Measurements from ENCODE around the gene BCL2L15. TPM values are rescaled to one million over a fixed set of nuclear protein-coding genes. Genes with fewer than 3 reads are reported as not detected.

The BCL2L15 gene
- total and polyA plus RNA-seq, 2 donors (not counting 3 experiments of a cell fraction or from before 2014, with no cell fraction given): 0.28 to 0.29 TPM

DNA sequence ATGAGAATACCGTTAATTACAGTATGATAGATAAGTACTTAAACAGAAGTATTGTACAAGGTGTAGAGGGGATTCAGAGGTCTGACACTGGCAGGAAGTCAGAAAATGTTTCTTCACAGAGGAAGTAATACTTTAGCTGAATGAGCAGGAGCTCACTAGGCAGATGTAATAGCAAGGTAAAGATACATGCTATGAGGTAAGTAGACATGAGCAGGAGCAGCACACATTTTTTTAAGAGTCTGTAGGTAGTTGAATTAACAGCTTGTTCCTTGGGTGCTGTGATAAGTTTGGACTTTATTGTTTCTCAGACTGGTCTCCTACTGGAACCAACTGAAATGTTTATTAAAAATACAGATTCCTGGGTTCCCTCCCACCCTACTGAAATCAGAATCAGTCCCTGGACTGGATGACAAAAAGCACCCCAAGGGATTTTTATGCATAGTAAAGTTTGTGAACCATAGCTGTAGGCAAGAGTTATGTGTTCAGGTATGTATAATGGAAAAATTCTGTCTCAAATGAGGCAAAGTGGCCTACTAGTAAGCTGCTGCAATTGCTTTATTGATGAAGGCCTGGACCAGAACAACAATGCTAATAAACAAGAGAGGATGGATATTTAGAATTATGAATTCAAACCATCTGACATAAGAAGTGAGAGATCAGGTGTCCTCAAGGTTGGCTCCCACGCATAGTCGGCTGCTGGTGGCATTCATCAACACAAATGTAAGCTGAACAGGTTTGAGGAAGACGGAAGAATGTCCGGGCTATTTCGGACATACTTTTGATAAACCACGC, 16.3 kb upstream of the BCL2L15 start:
- dilution Hi-C loops (cut with MboI; ENCODE audit: extremely low pct_ligation_motif_present, low sequenced_read_pairs): no loop called here
- no TSS peak for BruUV-seq (replicated peaks)
- Histone ChIP-seq H3K79me2 (ENCODE audit: control insufficient read depth, insufficient read depth, low read length) (peaks cover 30% of the 10 kb centered on the region), H3K4me2 (ENCODE audit: insufficient read depth, low read length) (peak overlapping the region; percentile 88), H3K36me3 (ENCODE audit: control insufficient read depth in 2 of 2, extremely low read depth in 1 of 2, insufficient read depth in 2 of 2, low read length in 2 of 2) (peaks cover 6 to 8% of the 10 kb centered on the region in 2 experiments), H3K4me3 (replicated peaks in 1 of 3; ENCODE audit: insufficient read depth in 1 of 3, low read depth in 1 of 3, low read length in 3 of 3) (peak overlapping the region; percentile 55 to 86 (median 60)), H3K9me3 (replicated peaks; ENCODE audit: control insufficient read depth, insufficient read depth, low read length) (no peaks in the 10 kb centered on the region), H2AFZ (ENCODE audit: low read depth, low read length) (peak overlapping the region; percentile 69), H3K9me1 (replicated peaks; ENCODE audit: control insufficient read depth, extremely low read depth, insufficient read depth, low read length) (no peaks in the 10 kb centered on the region), H3K27ac (ENCODE audit: insufficient read depth, low read depth, low read length) (peak overlapping the region; percentile 72), H4K20me1 (replicated peaks; ENCODE audit: control insufficient read depth, extremely low read depth, insufficient read depth, low read length) (no peaks in the 10 kb centered on the region), H3K27me3 (ENCODE audit: control insufficient read depth in 2 of 2, insufficient read depth in 2 of 2, low read length in 2 of 2) (no peaks in the 10 kb centered on the region), H3K9ac (replicated peaks; ENCODE audit: extremely low read depth, insufficient read depth, low read length) (peak overlapping the region; percentile 91), H3K4me1 (ENCODE audit: control insufficient read depth, extremely low read depth, insufficient read depth, low read length) (peaks cover 12% of the 10 kb centered on the region)
- FAIRE-seq (peak; percentile 4), DNase-seq (ENCODE audit: low read depth, low spot score) (no peak)
- ChIA-PET POLR2A (interaction anchor here (0.6 to 1.7 kb wide), 7 partner anchors 26 to 231 kb away, joined by 3 to 8 read pairs (median 5); partner anchors contain the start of genes HIPK1 and RSBN1), CTCF (interaction anchor here (0.6 to 4.8 kb wide), 15 partner anchors 8 to 379 kb away, joined by 3 to 54 read pairs (median 4); partner anchors contain the start of gene HIPK1)
- intact Hi-C loops (cut with micrococcal nuclease): loop anchor here (2.0 to 10.0 kb wide), 3 partner anchors 75 to 1189 kb away; partner anchors contain the start of genes OLFML3 and PPM1J
- no peak for TF ChIP-seq MAX (IDR thresholded peaks at IDR 0.05; ENCODE audit: insufficient read depth, insufficient read length)
- no peak for TF ChIP-seq EZH2 (IDR thresholded peaks at IDR 0.05; ENCODE audit: borderline replicate concordance, low read depth, low read length, severe bottlenecking)
- TF ChIP-seq JUN (IDR thresholded peaks at IDR 0.05; ENCODE audit: borderline replicate concordance, insufficient read depth, insufficient read length, low read depth): no peak
- TF ChIP-seq, protein P1, sequence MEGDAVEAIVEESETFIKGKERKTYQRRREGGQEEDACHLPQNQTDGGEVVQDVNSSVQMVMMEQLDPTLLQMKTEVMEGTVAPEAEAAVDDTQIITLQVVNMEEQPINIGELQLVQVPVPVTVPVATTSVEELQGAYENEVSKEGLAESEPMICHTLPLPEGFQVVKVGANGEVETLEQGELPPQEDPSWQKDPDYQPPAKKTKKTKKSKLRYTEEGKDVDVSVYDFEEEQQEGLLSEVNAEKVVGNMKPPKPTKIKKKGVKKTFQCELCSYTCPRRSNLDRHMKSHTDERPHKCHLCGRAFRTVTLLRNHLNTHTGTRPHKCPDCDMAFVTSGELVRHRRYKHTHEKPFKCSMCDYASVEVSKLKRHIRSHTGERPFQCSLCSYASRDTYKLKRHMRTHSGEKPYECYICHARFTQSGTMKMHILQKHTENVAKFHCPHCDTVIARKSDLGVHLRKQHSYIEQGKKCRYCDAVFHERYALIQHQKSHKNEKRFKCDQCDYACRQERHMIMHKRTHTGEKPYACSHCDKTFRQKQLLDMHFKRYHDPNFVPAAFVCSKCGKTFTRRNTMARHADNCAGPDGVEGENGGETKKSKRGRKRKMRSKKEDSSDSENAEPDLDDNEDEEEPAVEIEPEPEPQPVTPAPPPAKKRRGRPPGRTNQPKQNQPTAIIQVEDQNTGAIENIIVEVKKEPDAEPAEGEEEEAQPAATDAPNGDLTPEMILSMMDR (IDR thresholded peaks at IDR 0.05; ENCODE audit: extremely low read depth in 1 of 2, insufficient read depth in 1 of 2, low read depth in 1 of 2, low read length in 2 of 2): no peak
- TF ChIP-seq MYC (IDR thresholded peaks at IDR 0.05; ENCODE audit: low read depth, low read length): no peak
- no peak for TF ChIP-seq POLR2AphosphoS5 (IDR thresholded peaks at IDR 0.05; ENCODE audit: insufficient read depth, low read depth, low read length)
- no peak for TF ChIP-seq POLR2A (IDR thresholded peaks at IDR 0.05; ENCODE audit: low read depth, low read length)
- no peak for TF ChIP-seq GATA2 (IDR thresholded peaks at IDR 0.05; ENCODE audit: insufficient read depth, insufficient read length, low read depth, low read length)
- TF ChIP-seq FOS (IDR thresholded peaks at IDR 0.05; ENCODE audit: borderline replicate concordance, insufficient read depth, low read length): no peak

All from endothelial cell of umbilical vein (primary cell).